GM12874 (cell line): ENCODE data around the gene NUP188.

Experiments
- TF ChIP-seq, protein P1 (sequence below): IDR thresholded peaks from 2 replicates; pipeline ENCODE4 v1.5.1; 2011; ENCODE audit warnings: low read depth, mild to moderate bottlenecking, control low read depth, low read length, moderate library complexity; ENCODE audit not compliant: insufficient read depth

Gene NUP188, protein sequence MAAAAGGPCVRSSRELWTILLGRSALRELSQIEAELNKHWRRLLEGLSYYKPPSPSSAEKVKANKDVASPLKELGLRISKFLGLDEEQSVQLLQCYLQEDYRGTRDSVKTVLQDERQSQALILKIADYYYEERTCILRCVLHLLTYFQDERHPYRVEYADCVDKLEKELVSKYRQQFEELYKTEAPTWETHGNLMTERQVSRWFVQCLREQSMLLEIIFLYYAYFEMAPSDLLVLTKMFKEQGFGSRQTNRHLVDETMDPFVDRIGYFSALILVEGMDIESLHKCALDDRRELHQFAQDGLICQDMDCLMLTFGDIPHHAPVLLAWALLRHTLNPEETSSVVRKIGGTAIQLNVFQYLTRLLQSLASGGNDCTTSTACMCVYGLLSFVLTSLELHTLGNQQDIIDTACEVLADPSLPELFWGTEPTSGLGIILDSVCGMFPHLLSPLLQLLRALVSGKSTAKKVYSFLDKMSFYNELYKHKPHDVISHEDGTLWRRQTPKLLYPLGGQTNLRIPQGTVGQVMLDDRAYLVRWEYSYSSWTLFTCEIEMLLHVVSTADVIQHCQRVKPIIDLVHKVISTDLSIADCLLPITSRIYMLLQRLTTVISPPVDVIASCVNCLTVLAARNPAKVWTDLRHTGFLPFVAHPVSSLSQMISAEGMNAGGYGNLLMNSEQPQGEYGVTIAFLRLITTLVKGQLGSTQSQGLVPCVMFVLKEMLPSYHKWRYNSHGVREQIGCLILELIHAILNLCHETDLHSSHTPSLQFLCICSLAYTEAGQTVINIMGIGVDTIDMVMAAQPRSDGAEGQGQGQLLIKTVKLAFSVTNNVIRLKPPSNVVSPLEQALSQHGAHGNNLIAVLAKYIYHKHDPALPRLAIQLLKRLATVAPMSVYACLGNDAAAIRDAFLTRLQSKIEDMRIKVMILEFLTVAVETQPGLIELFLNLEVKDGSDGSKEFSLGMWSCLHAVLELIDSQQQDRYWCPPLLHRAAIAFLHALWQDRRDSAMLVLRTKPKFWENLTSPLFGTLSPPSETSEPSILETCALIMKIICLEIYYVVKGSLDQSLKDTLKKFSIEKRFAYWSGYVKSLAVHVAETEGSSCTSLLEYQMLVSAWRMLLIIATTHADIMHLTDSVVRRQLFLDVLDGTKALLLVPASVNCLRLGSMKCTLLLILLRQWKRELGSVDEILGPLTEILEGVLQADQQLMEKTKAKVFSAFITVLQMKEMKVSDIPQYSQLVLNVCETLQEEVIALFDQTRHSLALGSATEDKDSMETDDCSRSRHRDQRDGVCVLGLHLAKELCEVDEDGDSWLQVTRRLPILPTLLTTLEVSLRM (N-terminal part only)

DNA sequence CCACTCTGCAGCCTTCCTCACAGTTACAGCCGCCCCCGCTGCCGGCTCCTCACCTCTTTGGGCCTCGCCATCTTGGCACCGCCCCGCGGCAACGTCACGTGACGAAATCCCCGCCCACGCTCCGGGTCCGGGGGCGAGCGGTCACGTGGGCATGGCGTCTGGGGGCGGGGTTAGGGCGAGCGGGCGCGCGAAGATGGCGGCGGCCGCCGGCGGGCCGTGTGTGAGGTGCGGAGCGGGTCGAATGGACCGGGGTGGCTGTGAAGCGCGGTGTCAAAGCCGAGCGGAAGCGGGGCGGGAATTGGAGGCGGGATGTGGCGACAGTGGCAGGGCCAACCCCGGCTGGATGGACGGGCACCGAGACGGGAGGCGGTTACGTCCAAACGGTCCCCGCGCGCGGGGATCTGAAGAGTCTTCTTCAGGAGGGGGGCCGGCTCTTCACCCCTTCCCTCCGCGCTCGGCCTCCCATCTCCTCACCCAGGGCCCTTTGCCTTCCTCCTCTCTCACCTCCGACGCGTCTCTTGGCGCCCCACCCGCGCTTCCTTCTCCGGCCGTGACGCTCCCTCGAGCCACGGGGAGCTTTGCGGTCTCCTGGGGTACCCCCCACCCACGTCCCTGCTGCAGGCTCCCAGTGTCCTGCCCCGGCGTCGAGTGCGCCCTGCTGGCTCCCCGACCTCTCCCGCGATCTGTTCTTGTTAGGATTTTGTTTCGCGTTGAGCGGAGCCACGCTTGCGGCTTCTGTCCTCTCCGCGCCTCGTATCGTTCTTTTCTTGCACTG lies at the start of gene NUP188, which contains the start of gene DOLK:
Gene NUP188 (plus strand): TSS at position 173 of the 775 bp plus-strand sequence. CDS start 21 bp downstream, at position 194.
Gene DOLK (minus strand): TSS at position 77 of the 775 bp plus-strand sequence. CDS start 300 bp downstream, outside the sequence.
- TF ChIP-seq, protein P1, sequence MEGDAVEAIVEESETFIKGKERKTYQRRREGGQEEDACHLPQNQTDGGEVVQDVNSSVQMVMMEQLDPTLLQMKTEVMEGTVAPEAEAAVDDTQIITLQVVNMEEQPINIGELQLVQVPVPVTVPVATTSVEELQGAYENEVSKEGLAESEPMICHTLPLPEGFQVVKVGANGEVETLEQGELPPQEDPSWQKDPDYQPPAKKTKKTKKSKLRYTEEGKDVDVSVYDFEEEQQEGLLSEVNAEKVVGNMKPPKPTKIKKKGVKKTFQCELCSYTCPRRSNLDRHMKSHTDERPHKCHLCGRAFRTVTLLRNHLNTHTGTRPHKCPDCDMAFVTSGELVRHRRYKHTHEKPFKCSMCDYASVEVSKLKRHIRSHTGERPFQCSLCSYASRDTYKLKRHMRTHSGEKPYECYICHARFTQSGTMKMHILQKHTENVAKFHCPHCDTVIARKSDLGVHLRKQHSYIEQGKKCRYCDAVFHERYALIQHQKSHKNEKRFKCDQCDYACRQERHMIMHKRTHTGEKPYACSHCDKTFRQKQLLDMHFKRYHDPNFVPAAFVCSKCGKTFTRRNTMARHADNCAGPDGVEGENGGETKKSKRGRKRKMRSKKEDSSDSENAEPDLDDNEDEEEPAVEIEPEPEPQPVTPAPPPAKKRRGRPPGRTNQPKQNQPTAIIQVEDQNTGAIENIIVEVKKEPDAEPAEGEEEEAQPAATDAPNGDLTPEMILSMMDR, result no peak

DNA sequence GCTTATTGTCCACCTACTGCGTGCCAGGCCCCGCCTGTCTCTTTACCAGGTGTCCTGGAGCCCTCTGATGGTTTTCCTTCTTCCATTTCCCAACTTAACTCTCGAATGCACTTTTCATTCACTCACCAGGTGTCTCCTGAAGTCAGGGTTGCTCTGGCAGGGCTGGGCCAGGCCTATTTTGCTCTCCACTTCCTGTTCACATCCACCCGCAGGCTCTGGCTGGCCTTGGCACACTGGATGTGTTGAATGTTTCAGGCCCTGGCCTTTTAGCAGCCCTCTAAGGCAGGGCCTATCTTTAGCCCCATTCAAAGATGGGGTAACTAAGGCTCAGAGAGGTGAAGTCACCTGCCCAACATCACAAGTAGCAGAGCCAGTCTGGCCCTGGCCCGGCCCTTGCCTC lies 49.1 kb upstream of the NUP188 start:
- TF ChIP-seq, protein P1, result no peak

DNA sequence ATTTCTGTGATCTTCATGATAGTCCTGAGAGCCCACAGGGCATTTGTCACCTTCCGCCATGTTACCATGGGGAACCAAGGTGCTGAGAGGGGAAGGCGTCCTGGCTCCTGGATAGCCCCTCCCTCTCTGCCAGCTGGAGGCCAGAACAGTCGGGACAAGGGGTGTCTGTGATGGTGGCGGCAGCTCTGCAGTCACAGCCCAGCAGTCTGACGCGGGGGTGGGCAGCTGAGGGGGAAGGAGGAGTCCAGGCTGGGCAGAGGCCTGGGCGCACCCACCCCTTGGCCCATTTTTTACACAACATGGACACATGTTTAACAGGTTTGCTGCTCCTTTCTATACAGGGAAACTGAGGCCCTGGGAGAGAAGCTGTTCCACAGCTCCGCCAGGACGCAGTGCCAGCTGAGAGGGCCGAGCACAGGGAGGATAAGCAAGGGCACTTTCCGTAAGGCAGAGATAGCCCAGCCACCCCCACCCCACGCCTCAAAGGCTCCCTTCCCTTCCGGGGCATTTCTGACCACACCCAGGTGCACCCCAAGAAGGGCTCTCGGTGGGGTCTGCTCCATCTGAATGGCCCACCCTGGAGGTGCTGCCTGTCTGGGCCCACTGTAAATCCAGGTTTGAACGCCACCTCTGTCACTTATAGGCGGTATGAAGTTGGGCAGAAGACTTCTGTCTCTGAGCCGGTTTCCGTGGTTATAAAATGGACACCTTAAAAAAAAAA lies 48.5 kb upstream of the NUP188 start:
- TF ChIP-seq, protein P1, result no peak

DNA sequence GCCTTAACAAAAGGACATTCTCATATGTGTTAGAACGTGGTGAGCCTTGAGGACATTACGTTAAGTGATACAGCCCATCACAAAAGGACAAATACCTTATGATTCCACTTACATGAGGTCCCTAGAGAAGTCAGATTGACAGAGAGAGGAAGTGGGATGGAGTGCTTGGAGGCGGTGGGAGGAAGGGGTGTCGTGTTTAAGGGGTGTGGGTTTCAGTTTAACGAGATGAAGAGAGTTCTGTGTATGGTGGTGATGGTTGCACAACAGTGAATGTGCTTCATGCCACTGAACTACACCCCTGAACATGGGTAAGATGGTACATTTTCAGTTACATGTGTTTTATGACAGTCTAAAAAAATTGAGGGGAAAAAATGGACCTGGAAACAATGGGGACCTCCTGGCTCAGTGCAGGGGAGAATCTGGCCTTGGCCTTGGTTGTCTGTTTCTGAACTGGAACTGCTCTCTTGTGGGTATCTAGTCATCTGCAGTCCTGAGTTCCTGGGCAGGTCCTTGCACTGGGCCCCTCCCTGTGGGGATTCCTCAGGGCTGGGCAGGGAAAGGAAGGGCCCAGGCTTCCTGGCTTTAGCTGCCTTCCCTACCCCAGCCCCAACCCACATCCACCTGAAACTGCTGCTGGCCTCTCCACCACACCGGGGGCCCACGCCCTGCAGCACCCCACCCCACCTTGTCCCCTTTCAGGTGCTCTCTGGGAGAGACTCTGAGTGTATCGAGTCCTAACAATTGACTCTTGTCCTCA lies 47.8 kb upstream of the NUP188 start:
- TF ChIP-seq, protein P1, result no peak

DNA sequence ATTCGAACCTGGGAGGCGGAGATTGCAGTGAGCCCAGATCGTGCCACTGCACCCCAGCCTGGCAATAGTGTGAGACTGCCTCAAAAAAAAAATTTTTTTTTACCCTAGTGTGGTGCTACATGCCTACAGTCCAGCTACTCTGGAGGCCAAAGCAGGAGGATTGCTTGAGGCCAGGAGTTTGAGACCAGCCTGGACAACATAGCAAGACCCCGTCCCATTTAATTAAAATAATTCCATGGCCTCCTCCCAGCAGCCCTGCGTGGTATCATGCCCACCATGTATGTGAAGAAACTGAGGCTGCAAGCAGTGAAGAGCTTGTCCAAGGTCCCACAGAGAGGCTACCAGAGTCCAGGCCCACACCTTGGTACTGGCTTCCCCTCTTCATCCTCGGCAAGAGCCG lies 46.1 kb upstream of the NUP188 start:
- TF ChIP-seq, protein P1, result no peak

DNA sequence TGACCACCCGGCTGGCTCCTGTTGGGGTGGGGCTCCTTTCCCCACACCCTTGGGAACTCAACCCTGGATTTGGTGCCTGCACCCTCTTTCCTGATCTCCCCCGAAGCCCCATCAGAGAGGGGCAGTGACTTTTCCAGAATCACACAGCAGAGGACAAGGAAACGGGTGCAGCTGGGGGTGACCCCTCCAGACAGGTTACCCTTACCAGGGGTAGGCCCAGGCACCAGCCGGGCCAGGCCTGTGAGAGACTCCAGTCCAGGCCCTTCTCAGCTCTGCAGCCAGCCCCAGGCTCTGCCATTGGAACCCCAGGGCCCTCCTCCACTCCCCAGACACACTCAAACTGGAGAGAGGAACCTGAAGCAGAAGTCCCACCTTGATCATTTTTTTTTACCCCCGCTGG lies 45.7 kb upstream of the NUP188 start:
- TF ChIP-seq, protein P1, result no peak
